Raji (cell line): Measurements from ENCODE around the gene DIDO1.

Experiments
- POLR2A ChIP-seq: IDR thresholded peaks from 2 replicates; pipeline ENCODE4 v1.6.1; 2011; ENCODE audit warnings: low read depth, low read length, control low read depth; ENCODE audit not compliant: insufficient read depth

DIDO1 gene

GRCh38 chr20:62926229-62927127, at the start of gene DIDO1:
TSS of gene DIDO1 (minus strand) at chr20:62926505.
- peak; percentile 55 for TF ChIP-seq POLR2A

GRCh38 chr20:62975251-62975760, 49.0 kb upstream of the DIDO1 start:
- TF ChIP-seq POLR2A: no peak

DNA sequence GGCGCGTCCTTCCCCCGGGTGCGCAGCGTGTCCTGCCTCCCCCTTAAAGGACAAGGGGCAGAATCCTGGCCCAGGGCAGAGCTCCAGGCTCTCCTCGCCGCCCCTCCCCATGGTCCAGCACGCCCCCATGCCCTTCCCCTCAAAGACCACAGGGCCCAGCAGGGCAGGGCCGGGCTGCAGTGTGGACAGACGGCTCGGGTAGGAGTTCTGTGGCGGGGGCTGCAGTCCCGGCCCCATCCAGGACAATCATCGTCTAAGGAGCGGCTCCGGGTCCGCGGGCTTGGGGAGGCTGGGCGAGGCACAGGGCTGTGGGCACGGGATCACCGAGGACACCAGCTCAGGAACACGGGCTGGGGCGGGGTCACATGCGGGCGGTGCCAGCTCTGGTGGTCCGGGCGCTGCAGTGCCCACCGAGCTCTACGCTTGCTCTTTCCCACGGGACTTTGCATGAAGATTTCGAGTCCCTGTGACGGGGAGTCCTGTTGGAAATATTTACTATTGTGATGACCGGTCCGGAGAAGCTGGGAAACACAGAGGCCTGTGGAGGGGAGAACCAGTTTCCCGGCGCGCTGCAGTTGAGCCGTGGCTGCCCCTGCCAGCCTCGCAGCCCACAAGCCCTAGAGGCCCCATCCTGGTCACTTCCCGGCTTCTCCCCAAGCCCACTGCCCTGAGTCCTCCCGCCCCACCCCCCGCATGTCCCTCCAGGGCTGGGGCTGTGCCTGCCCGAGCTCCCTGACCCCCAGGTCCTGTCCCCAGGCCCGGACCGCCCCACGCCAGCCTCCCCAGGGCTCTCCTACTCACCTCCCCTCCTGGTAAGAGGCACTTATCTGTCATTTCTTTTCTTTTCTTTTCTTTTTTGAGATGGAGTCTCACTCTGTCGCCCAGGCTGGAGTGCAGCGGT, 46.8 kb upstream of the DIDO1 start:
- no peak for TF ChIP-seq POLR2A

GRCh38 chr20:62971950-62972844, 45.9 kb upstream of the DIDO1 start:
- TF ChIP-seq POLR2A: peak; percentile 38; the same call in 1 of the 2 replicates

DNA sequence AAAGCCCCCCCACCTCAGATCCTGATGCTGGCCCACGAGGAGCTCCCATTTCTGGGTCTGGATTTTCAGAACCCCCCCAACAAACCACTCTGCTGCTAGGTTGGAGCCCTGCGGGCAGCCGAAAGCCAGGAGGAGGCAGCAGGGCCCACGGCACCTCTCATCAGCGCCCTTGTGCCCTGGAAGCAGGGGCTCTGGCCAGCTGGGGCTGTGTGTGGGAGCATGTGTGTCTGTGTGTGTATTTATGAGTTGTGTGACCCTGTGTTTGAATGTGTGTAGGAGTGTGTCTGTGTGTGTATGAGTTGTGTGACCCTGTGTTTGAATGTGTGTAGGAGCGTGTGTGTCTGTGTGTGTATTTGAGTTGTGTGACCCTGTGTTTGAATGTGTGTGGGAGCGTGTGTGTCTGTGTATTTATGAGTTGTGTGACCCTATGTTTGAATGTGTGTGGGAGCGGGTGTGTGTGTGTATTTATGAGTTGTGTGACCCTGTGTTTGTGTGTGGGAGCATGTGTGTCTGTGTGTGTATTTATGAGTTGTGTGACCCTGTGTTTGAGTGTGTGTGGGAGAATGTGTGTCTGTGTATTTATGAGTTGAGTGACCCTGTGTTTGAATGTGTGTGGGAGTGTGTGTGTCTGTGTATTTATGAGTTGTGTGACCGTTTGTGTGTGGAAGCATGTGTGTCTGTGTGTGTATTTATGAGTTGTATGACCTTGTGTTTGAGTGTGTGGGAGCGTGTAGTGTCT, 45.1 kb upstream of the DIDO1 start:
- TF ChIP-seq POLR2A: no peak

DNA sequence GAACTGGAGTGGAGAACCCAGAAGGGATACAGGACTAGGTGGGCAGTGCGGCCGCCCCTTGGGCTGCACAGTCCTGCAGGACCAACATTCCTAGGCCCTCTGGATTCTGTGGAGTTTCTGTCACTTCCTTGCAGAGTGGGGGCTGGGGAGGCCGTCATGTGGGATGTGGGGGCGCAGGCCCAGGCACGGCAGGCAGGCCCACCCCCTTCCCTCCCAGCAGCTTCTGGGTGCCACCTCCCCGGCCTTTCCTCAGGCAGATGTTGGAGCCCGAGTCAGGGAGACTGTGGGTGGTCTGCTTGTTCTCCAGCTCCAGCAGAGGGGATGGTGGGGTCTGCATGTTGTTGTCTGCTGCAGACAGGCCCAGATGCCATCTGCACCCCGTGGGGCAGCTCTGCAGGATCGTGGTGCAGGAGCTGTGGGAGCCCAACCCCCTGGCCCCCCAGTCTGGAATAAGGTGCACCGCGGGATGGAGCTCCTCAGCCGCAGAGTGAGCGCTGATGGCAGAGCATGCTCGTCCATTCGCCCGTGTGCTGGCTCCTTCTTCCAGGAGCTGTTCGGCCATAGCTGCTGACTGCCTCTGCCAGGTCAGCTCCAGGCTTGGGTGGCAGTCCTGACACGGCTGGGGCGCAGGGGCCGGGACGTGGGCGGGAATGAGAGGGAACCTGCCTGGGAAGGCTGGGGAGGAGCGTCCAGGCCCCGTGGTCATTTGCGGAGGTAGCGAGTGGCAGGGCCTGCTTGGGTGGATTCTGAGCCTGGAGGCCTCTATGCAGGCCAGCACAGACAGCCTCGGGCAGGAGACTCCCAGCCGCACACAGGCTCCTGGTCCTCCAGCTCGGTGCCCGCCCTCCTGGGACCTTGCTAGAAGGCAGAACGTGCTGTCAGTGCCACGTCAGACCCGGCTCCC, 44.3 kb upstream of the DIDO1 start:
- TF ChIP-seq POLR2A: no peak

- TF ChIP-seq POLR2A: 0 out of 2 replicates have a peak, but pooled peaks have one; percentile 9
Measured at GRCh38 chr20:62969939-62970306, 43.6 kb upstream of the DIDO1 start.

DNA sequence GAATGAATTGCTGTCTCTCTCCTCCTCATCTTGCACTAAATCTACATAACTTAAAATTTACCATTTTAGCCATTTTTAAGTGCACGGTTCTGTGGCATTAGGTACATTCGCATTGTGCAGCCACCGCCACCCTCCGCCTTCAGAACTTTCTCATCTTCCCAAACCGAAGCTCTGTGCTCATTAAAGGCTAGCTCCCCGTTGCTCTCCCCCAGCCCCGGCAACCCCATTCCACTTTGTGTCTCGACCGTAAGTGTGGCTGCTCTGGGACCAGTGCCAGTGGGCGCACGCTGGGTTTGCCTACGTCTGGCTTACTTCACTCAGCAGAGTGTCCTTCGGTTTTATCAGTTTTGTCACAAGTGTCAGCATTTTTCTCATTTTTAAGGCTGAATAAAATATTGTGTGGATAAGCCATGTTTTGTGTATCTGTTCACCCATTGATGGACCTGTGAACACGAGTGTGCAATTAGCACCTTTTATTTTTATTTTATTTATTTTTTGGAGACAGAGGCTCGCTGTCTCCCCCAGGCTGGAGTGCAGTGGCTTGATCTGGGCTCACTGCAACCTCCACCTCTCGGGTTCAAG, 43.0 kb upstream of the DIDO1 start:
- TF ChIP-seq POLR2A: 0 out of 2 replicates have a peak, but pooled peaks have one; percentile 2

DNA sequence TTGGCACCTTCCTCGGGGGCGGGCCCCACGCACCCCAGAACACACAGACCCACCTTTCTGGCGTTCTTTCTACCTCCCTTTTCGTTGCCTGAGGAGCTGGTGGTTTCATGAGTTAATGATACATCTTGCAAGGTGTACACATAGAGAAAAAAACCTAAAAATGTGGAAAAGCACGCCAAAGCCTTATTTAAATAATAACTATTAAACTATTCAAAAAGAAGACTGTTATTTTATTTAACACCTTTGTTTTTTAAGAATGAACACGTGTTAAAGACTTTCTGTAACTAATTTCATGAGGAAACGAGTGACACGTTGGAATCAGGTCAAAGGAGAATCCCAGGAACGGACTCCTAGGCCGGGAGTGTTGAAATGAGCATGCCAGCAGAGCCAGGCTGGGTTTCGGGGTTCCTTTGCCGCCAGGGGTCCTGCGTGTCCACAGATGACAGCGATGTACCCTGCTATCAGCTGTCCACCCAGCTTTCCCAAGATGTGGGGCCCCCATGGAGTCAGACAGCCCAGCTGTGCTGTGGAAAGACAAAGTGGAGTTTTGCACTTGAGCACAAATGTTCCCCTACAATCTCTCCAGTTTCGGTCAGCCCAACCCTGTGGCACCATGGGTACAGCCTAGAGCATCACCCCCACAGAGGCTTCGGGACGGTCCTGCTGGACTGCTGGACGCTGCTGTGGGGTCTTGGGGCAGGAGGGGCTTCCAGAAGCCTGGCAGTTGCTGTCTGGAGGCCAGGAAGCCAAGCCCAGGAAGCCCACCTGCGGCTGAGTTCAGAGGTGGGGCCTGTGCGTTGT, 42.3 kb upstream of the DIDO1 start:
- no peak for TF ChIP-seq POLR2A

DNA sequence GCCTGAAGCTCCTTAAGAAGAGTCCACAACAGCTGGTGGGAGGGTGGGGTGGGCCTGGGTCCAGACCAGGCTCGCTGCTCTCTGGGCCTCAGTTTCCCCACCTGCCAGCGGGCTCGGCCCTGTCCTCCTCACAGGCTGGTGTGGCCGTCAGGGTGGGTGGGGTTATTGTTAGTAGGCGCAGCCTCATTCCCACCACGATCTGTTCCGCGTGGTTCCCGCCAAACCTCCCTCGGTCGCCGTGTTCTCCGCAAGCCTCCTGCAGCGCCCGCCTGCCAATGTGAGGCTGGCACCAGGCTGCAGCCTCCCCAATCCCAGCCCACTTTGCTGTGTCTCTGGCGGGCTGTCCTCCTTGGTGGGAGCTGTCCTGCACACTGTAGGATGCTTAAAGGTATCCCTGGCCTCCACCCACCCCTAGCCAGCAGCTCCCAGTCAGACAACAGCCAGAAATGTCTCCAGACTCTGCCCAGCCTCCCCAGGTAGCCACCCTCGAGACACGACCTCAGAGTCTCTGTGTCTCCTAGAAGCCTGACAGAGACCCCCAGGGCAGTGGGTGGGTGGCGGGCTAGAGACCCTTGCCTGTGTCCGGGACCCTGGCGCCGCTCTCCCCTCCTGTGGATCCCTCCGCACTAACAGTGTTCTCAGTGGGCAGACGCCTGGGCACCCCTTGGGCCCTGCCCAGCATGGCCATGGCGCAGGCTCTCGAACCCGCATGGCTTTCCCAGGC, 41.5 kb upstream of the DIDO1 start:
- TF ChIP-seq POLR2A: 0 out of 2 replicates have a peak, but pooled peaks have one; percentile 7

- no peak for TF ChIP-seq POLR2A
Measured at GRCh38 chr20:62967149-62967501, 40.8 kb upstream of the DIDO1 start.
